HG03520 (cell line): Measurements from ENCODE around the gene ERBB3.
"Not testable (repeated sequence)": the region's sequence is repeated elsewhere in the genome, so short reads cannot be mapped to it uniquely, and the experiment has no call there.

Experiments
- ATAC-seq: cut with Tn5 transposase; IDR thresholded peaks from one replicate; pipeline ENCODE4 v1.9.1; 2021; ENCODE audit warnings: mild to moderate bottlenecking, moderate library complexity; ENCODE audit not compliant: unreplicated experiment

The ERBB3 gene

GRCh38 chr12:56079723-56080555 lies at the start of gene ERBB3:
Gene ERBB3 (plus strand): TSS chr12:56080165. CDS start chr12:56080301, 136 bp downstream.
- ATAC-seq = no peak

- no peak for ATAC-seq
Observed at GRCh38 chr12:56031987-56032386, 48.0 kb upstream of the ERBB3 start.

- no peak for ATAC-seq
Observed at GRCh38 chr12:56034586-56035332, 45.2 kb upstream of the ERBB3 start.

GRCh38 chr12:56037161-56037560 lies 42.8 kb upstream of the ERBB3 start:
- no peak for ATAC-seq

- ATAC-seq = no peak
Observed at GRCh38 chr12:56038022-56038655, 41.8 kb upstream of the ERBB3 start.

- no peak for ATAC-seq
Observed at GRCh38 chr12:56040151-56040550, 39.8 kb upstream of the ERBB3 start.

- no peak for ATAC-seq
Observed at GRCh38 chr12:56040963-56041551, 38.9 kb upstream of the ERBB3 start.

GRCh38 chr12:56041552-56042429 lies 38.2 kb upstream of the ERBB3 start, which contains the start of gene RPS26:
Gene RPS26 (plus strand): TSS chr12:56041918. CDS start chr12:56042167, 249 bp downstream.
- ATAC-seq = peak; percentile 86

- ATAC-seq = not testable (repeated sequence)
Observed at GRCh38 chr12:56042430-56042813, 37.5 kb upstream of the ERBB3 start.

GRCh38 chr12:56042843-56043242 lies 37.1 kb upstream of the ERBB3 start:
- ATAC-seq = no peak

- no peak for ATAC-seq
Observed at GRCh38 chr12:56046027-56046780, 33.8 kb upstream of the ERBB3 start.

- ATAC-seq = no peak
Observed at GRCh38 chr12:56053407-56053893, 26.5 kb upstream of the ERBB3 start.

GRCh38 chr12:56059964-56060363 lies 20.0 kb upstream of the ERBB3 start:
- not testable (repeated sequence) for ATAC-seq

- ATAC-seq = no peak
Observed at GRCh38 chr12:56061982-56062381, 18.0 kb upstream of the ERBB3 start.

GRCh38 chr12:56062996-56063395 lies 17.0 kb upstream of the ERBB3 start:
- ATAC-seq = no peak

- no peak for ATAC-seq
Observed at GRCh38 chr12:56071648-56072047, 8.3 kb upstream of the ERBB3 start.

GRCh38 chr12:56074396-56074795 lies 5.6 kb upstream of the ERBB3 start:
- ATAC-seq = no peak

- not testable (repeated sequence) for ATAC-seq
Observed at GRCh38 chr12:56077966-56078365, 2.0 kb upstream of the ERBB3 start.

- ATAC-seq = no peak
Observed at GRCh38 chr12:56078427-56078826, 1.5 kb upstream of the ERBB3 start.
